Esophagus muscularis mucosa (tissue), 4 donors: ENCODE data around the gene ZC3H7A. TPM values are rescaled to one million over a fixed set of nuclear protein-coding genes. Genes with fewer than 3 reads are reported as not detected.

Experiments
- DNase-seq: peaks from one replicate; pipeline ENCODE4 v3.0.0-alpha.2; 2017; ENCODE audit errors: extremely low spot score
- H3K27ac ChIP-seq, 4 donors: fragments of 200-600 bp; sonication (generic); replicated peaks in 1 of 4; 1 replicate in 3 of 4; 2 replicates in 1 of 4; pipeline ENCODE4 v1.5.1; 2016 to 2019; ENCODE audit warnings: mild to moderate bottlenecking in 1 of 4
- H3K27me3 ChIP-seq, 4 donors: fragments of 200-600 bp; sonication (generic); one replicate each; pipeline versions ENCODE4 v1.5.1 to v1.6.0; 2016 to 2019
- H3K36me3 ChIP-seq, 4 donors: fragments of 200-600 bp; sonication (generic); one replicate each; pipeline ENCODE4 v1.5.1; 2016 to 2019
- H3K4me1 ChIP-seq, 4 donors: fragments of 200-600 bp; sonication (generic); one replicate each; pipeline ENCODE4 v1.5.1; 2016 to 2019
- H3K4me3 ChIP-seq, 4 donors: fragments of 200-600 bp; sonication (generic); 1 replicate in 2 of 4; 2 replicates in 2 of 4; pipeline ENCODE4 v1.5.1; 2016 to 2019; ENCODE audit warnings: mild to moderate bottlenecking in 4 of 4, moderate library complexity in 1 of 4
- H3K9me3 ChIP-seq, 4 donors: fragments of 200-600 bp; sonication (generic); 1 replicate in 3 of 4; 2 replicates in 1 of 4; pipeline ENCODE4 v1.5.1; 2016 to 2019
- EP300 ChIP-seq: sonication (generic); formaldehyde crosslinking; IDR thresholded peaks from one replicate; pipeline ENCODE4 v1.6.1; 2017; ENCODE audit warnings: antibody characterized with exemption
- POLR2A ChIP-seq: fragments of 450-650 bp; IDR thresholded peaks from one replicate; pipeline ENCODE4 v1.6.1; 2017; ENCODE audit warnings: antibody characterized with exemption, moderate library complexity, mild to moderate bottlenecking, low read depth
- POLR2AphosphoS5 ChIP-seq, 2 donors: sonication (generic); formaldehyde crosslinking; IDR thresholded peaks; one replicate each; pipeline ENCODE4 v1.6.1; 2017; ENCODE audit warnings: antibody characterized with exemption in 2 of 2
- WGBS: methylation state at CpG from one replicate; pipeline ENCODE4 v1.1.5; 2018; 5-methylcytosine and 5-hydroxymethylcytosine counted together
- intact Hi-C: fragments of 100-400 bp; cut with DNase I; formaldehyde crosslinking; loops from one replicate; pipeline ENCODE4 v1.15.1; 2023
- total RNA-seq, 4 donors: library from RNA; depleted of rRNA; stranded (reverse); fragments of >200 nt; gene quantifications; one replicate each; pipeline versions ENCODE4 v1.1.0 to v1.2.1, GENCODE V29; 2016
- TF ChIP-seq, protein P1 (sequence below), 3 experiments: fragments of 200-600 bp in 2 of 3; fragments of 450-650 bp in 1 of 3; sonication (generic) in 2 of 3; IDR thresholded peaks; one replicate each; pipeline ENCODE4 v1.5.1; 2017 to 2019; ENCODE audit warnings: antibody characterized with exemption in 3 of 3, mild to moderate bottlenecking in 2 of 3, moderate library complexity in 1 of 3

The ZC3H7A gene
- total RNA-seq, 4 donors from 2014 or later = 51.1 to 61.0 (median 61.0) TPM

DNA sequence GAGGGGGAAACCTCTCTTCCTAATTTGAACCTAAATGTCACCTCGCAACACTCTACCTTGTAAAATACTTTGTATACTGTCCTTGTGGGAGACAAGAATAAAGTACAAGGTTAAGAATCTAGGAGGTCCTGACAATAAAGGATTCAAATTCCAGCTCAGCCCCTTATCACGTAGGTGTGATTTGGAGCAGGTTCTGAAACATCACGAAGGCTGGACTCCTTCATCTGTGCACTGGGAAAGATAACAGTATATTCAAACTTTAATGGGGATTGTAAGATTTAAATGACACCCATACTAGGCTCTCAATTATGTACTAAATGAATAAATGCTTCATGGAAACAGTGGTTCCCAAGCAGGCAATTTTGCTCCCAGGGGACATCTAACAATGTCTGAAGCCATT, 56.5 kb downstream of the ZC3H7A start:
- Histone ChIP-seq H3K9me3 (no peaks in the 10 kb centered on the region), H3K27me3 (no peaks in the 10 kb centered on the region), H3K4me1 (peaks cover 45 to 73% (median 71%) of the 10 kb centered on the region in 4 donors), H3K4me3 (peak overlapping the region; percentile 89 to 99 (median 95)), H3K36me3 (peaks cover 3 to 20% (median 13%) of the 10 kb centered on the region in 4 donors), H3K27ac (peak overlapping the region; percentile 40 to 100 (median 98))
- DNase-seq = no peak
- TF ChIP-seq POLR2A (no peak), EP300 (no peak), POLR2AphosphoS5 (IDR thresholded peaks at IDR 0.05) (no peak)
- TF ChIP-seq, protein P1, sequence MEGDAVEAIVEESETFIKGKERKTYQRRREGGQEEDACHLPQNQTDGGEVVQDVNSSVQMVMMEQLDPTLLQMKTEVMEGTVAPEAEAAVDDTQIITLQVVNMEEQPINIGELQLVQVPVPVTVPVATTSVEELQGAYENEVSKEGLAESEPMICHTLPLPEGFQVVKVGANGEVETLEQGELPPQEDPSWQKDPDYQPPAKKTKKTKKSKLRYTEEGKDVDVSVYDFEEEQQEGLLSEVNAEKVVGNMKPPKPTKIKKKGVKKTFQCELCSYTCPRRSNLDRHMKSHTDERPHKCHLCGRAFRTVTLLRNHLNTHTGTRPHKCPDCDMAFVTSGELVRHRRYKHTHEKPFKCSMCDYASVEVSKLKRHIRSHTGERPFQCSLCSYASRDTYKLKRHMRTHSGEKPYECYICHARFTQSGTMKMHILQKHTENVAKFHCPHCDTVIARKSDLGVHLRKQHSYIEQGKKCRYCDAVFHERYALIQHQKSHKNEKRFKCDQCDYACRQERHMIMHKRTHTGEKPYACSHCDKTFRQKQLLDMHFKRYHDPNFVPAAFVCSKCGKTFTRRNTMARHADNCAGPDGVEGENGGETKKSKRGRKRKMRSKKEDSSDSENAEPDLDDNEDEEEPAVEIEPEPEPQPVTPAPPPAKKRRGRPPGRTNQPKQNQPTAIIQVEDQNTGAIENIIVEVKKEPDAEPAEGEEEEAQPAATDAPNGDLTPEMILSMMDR (IDR thresholded peaks at IDR 0.05) = no peak
- intact Hi-C loops = no loop called here
- 53% methylated on average over 3 of the region's 3 CpGs for WGBS

DNA sequence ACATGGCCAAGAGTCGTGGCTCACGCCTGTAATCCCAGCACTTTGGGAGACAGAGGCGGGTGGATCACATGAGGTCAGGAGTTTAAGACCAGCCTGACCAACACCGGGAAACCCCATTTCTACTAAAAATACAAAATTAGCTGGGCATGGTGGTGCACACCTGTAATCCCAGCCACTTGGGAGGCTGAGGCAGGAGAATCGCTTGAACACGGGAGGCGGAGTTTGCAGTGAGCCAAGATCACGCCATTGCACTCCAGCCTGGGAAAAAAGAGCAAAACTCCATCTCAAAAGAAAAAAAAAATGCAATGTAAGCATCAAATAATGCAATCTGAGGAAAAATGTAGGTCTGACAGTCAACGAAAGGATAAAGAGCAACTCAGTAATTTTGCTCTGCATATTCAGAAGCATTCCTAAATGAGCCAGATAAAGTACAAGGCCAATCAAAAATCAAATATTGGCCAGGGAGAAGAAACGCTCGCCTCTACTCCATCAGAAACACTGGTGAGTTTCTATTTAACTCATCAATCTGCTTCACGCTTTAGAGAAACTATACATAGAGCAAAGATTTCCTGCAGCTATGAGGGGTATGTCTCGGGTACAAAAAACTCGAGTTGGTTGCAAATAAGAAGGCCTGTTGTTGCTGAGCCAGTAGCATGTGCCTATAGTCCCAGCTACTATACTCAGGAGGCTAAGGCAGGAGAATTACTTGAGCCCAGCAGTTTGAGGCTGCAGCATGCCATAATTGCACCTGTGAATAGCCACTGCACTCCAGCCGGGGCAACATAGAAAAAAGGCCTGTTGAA, 58.1 kb downstream of the ZC3H7A start:
- DNase-seq = no peak
- H3K9me3 ChIP-seq = no peaks in the 10 kb centered on the region
- H3K4me1 ChIP-seq = peaks cover 53 to 88% (median 87%) of the 10 kb centered on the region in 4 donors
- peaks cover 13 to 31% (median 23%) of the 10 kb centered on the region in 4 donors for H3K36me3 ChIP-seq
- 91% methylated on average over 15 of the region's 15 CpGs for WGBS
- H3K27ac ChIP-seq = no peak overlapping the region
- no peak overlapping the region for H3K4me3 ChIP-seq
- TF ChIP-seq POLR2A (no peak), POLR2AphosphoS5 (IDR thresholded peaks at IDR 0.05) (no peak), EP300 (no peak)
- TF ChIP-seq, protein P1 (IDR thresholded peaks at IDR 0.05) = no peak
- no peaks in the 10 kb centered on the region for H3K27me3 ChIP-seq
- intact Hi-C loops = loop anchor here (10.0 kb wide), 1 partner anchor 64 kb away; no protein-coding TSS in a partner anchor

DNA sequence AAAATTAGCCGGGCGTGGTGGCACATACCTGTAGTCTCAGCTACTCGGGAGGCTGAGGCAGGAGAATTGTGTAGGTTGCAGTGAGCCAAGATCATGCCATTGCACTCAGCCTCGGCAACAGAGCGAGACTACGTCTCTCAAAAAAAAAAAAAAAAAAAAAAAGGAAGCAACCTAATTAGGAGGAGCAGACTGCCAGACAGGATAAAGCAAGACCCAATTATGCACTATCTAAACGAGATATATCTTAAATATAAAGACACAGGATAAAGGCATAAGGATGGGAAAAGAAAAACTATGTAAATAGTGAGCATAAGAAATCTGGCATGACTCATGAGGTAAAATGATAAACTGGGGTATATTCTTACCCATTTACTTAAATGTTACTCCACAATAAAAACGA, 59.3 kb downstream of the ZC3H7A start:
- no peaks in the 10 kb centered on the region for H3K27me3 ChIP-seq
- H3K9me3 ChIP-seq = no peaks in the 10 kb centered on the region
- peaks cover 48 to 83% (median 82%) of the 10 kb centered on the region in 4 donors for H3K4me1 ChIP-seq
- H3K27ac ChIP-seq = no peak overlapping the region
- TF ChIP-seq POLR2A = no peak
- no peak for TF ChIP-seq EP300
- no peak for TF ChIP-seq POLR2AphosphoS5 (IDR thresholded peaks at IDR 0.05)
- TF ChIP-seq, protein P1 (IDR thresholded peaks at IDR 0.05) = no peak
- H3K4me3 ChIP-seq = no peak overlapping the region
- no peak for DNase-seq
- peaks cover 21 to 43% (median 32%) of the 10 kb centered on the region in 4 donors for H3K36me3 ChIP-seq
- intact Hi-C loops = loop anchor here (10.0 kb wide), 1 partner anchor 63 kb away; no protein-coding TSS in a partner anchor
- WGBS = 69% methylated on average over 8 of the region's 8 CpGs

DNA sequence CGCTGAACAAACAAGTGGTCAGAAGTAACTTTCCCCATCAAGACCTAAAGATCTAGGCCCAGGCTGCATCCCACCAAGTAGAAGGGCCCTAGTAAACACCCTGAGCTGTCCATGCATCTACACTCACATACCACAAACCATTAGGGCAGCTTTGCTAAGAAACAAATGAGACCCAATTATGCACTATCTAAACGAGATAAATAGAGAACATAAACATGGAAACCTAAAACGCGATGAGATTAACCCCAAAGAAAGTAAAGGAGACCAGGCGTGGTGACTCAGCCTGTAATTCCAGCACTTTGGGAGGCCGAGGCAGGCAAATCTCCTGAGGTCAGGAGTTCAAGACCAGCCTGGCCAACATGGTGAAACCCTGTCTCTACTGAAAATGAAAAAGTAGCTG, 60.2 kb downstream of the ZC3H7A start:
- H3K36me3 ChIP-seq = peaks cover 27 to 52% (median 40%) of the 10 kb centered on the region in 4 donors
- H3K27ac ChIP-seq = peak overlapping the region in 1 of 4 donors; percentile 50
- WGBS = 92% methylated on average over 6 of the region's 6 CpGs
- no peaks in the 10 kb centered on the region for H3K9me3 ChIP-seq
- intact Hi-C loops = loop anchor here (10.0 kb wide), 1 partner anchor 62 kb away; no protein-coding TSS in a partner anchor
- no peak for DNase-seq
- no peaks in the 10 kb centered on the region for H3K27me3 ChIP-seq
- TF ChIP-seq EP300 (no peak), POLR2AphosphoS5 (IDR thresholded peaks at IDR 0.05) (no peak), POLR2A (no peak)
- TF ChIP-seq, protein P1 (IDR thresholded peaks at IDR 0.05) = no peak
- no peak overlapping the region for H3K4me3 ChIP-seq
- H3K4me1 ChIP-seq = peaks cover 48 to 83% (median 82%) of the 10 kb centered on the region in 4 donors
